Breast epithelium (tissue), 3 donors: ENCODE data around the gene NFATC3.

Experiments
- CTCF ChIP-seq, 3 donors: fragments of 450-650 bp; IDR thresholded peaks; one replicate each; pipeline ENCODE4 v1.5.1; 2016 to 2017; ENCODE audit warnings: antibody characterized with exemption in 3 of 3, mild to moderate bottlenecking in 3 of 3, moderate library complexity in 3 of 3
- POLR2A ChIP-seq: fragments of 450-650 bp; IDR thresholded peaks from one replicate; pipeline ENCODE4 v1.6.1; 2016; ENCODE audit warnings: antibody characterized with exemption, mild to moderate bottlenecking, moderate library complexity

- TF ChIP-seq POLR2A (no peak), CTCF (IDR thresholded peaks at IDR 0.05) (no peak)
These were observed 160.0 kb downstream of the NFATC3 start, which contains the start of gene PLA2G15 for GRCh38 chr16:68244903-68245853.
